Osteoblast (primary cell): ENCODE measurements around the gene EAPP. TPM values are rescaled to one million over a fixed set of nuclear protein-coding genes. Genes with fewer than 3 reads are reported as not detected.

Source experiments
- DNase-seq: peaks from one replicate; pipeline ENCODE4 v3.0.0; 2011; ENCODE audit warnings: low spot score, mixed read lengths; ENCODE audit not compliant: insufficient read length; ENCODE audit errors: missing footprints
- H2AFZ ChIP-seq: 2 replicates; pipeline ENCODE4 v1.6.0; 2011; ENCODE audit warnings: mild to moderate bottlenecking, low read length
- H3K27ac ChIP-seq: 2 replicates; pipeline ENCODE4 v1.5.1; 2011; ENCODE audit warnings: mild to moderate bottlenecking, low read depth, low read length, moderate library complexity
- H3K27me3 ChIP-seq: 2 replicates; pipeline ENCODE4 v1.6.0; 2012; ENCODE audit warnings: mild to moderate bottlenecking, control low read depth, inconsistent platforms, low read length, moderate library complexity; ENCODE audit not compliant: insufficient read depth
- H3K36me3 ChIP-seq: 2 replicates; pipeline ENCODE4 v1.5.1; 2011; ENCODE audit warnings: mild to moderate bottlenecking, low read length, control low read depth, moderate library complexity; ENCODE audit not compliant: insufficient read depth
- H3K4me1 ChIP-seq: 2 replicates; pipeline ENCODE4 v1.5.1; 2011; ENCODE audit warnings: mild to moderate bottlenecking, low read length, control low read depth, moderate library complexity; ENCODE audit not compliant: insufficient read depth
- H3K4me2 ChIP-seq: 2 replicates; pipeline ENCODE4 v1.6.0; 2011; ENCODE audit warnings: mild to moderate bottlenecking, low read length; ENCODE audit not compliant: insufficient read depth
- H3K4me3 ChIP-seq: fragments of 200-600 bp; sonication (generic); 3 replicates; pipeline ENCODE4 v1.5.1; 2012; ENCODE audit warnings: mild to moderate bottlenecking, low read length, inconsistent platforms; ENCODE audit not compliant: insufficient read depth
- H3K79me2 ChIP-seq: 2 replicates; pipeline ENCODE4 v1.6.0; 2012; ENCODE audit warnings: mild to moderate bottlenecking, low read length, control low read depth, inconsistent platforms; ENCODE audit not compliant: insufficient read depth
- H3K9me3 ChIP-seq: 2 replicates; pipeline ENCODE4 v1.5.1; 2011; ENCODE audit warnings: low read depth, low read length, control low read depth
- H4K20me1 ChIP-seq: 2 replicates; pipeline ENCODE4 v1.6.0; 2012; ENCODE audit warnings: mild to moderate bottlenecking, low read length, control low read depth; ENCODE audit not compliant: insufficient read depth
- CTCF ChIP-seq: IDR thresholded peaks from 2 replicates; pipeline ENCODE4 v1.5.1; 2011; ENCODE audit warnings: mild to moderate bottlenecking, low read depth, low read length, moderate library complexity; ENCODE audit errors: extremely low read depth
- total RNA-seq: library from RNA; depleted of rRNA; stranded (reverse); fragments of >200 nt; gene quantifications from 2 replicates; pipeline ENCODE4 v1.2.3, GENCODE V29; 2012

The EAPP gene
- total RNA-seq, 1 donor: 53.6 TPM

- no peak for TF ChIP-seq CTCF
- H3K4me3 ChIP-seq: no peak overlapping the region
- DNase-seq: peak; percentile 36
- no peaks in the 10 kb centered on the region for H3K9me3 ChIP-seq
- H3K4me2 ChIP-seq: peak overlapping the region; percentile 39
- H3K27me3 ChIP-seq: no peaks in the 10 kb centered on the region
- no peaks in the 10 kb centered on the region for H3K36me3 ChIP-seq
- H4K20me1 ChIP-seq: no peaks in the 10 kb centered on the region
- peak overlapping the region; percentile 39 for H3K27ac ChIP-seq
- no peak overlapping the region for H2AFZ ChIP-seq
- H3K79me2 ChIP-seq: no peaks in the 10 kb centered on the region
- peaks cover 30% of the 10 kb centered on the region for H3K4me1 ChIP-seq
These were observed 37.5 kb downstream of the EAPP start for GRCh38 chr14:34502001-34502400.

GRCh38 chr14:34501004-34501580 is 38.4 kb downstream of the EAPP start:
- TF ChIP-seq CTCF: no peak
- H3K9me3 ChIP-seq: no peaks in the 10 kb centered on the region
- no peak overlapping the region for H2AFZ ChIP-seq
- no peak overlapping the region for H3K4me2 ChIP-seq
- H3K79me2 ChIP-seq: no peaks in the 10 kb centered on the region
- no peak for DNase-seq
- peaks cover 36% of the 10 kb centered on the region for H3K4me1 ChIP-seq
- no peaks in the 10 kb centered on the region for H3K27me3 ChIP-seq
- no peaks in the 10 kb centered on the region for H4K20me1 ChIP-seq
- H3K36me3 ChIP-seq: no peaks in the 10 kb centered on the region
- H3K4me3 ChIP-seq: no peak overlapping the region
- no peak overlapping the region for H3K27ac ChIP-seq

- no peak overlapping the region for H2AFZ ChIP-seq
- no peaks in the 10 kb centered on the region for H3K9me3 ChIP-seq
- H3K27ac ChIP-seq: peak overlapping the region; percentile 10
- H3K4me1 ChIP-seq: peaks cover 36% of the 10 kb centered on the region
- no peak overlapping the region for H3K4me2 ChIP-seq
- no peak for DNase-seq
- no peaks in the 10 kb centered on the region for H3K27me3 ChIP-seq
- no peak overlapping the region for H3K4me3 ChIP-seq
- no peaks in the 10 kb centered on the region for H3K79me2 ChIP-seq
- H3K36me3 ChIP-seq: no peaks in the 10 kb centered on the region
- peak; percentile 43 for TF ChIP-seq CTCF
- no peaks in the 10 kb centered on the region for H4K20me1 ChIP-seq
These were observed 40.7 kb downstream of the EAPP start for GRCh38 chr14:34498684-34499412.

- H3K27me3 ChIP-seq: no peaks in the 10 kb centered on the region
- H3K4me2 ChIP-seq: peak overlapping the region; percentile 66
- DNase-seq: peak; percentile 91
- H3K27ac ChIP-seq: peak overlapping the region; percentile 96
- peak overlapping the region; percentile 33 for H3K4me3 ChIP-seq
- H3K4me1 ChIP-seq: peaks cover 22% of the 10 kb centered on the region
- H2AFZ ChIP-seq: peak overlapping the region; percentile 81
- no peaks in the 10 kb centered on the region for H3K36me3 ChIP-seq
- peak; percentile 28 for TF ChIP-seq CTCF
- no peaks in the 10 kb centered on the region for H4K20me1 ChIP-seq
- no peaks in the 10 kb centered on the region for H3K9me3 ChIP-seq
- no peaks in the 10 kb centered on the region for H3K79me2 ChIP-seq
These were observed 42.6 kb downstream of the EAPP start for GRCh38 chr14:34496679-34497513.
